NCI-H69 (cell line): Measurements from ENCODE around the gene ZFYVE27.

Experiments
- DNase-seq: peaks from one replicate; lab custom pipeline; 2025; lab: John Stamatoyannopoulos, UW

ZFYVE27 gene

DNA sequence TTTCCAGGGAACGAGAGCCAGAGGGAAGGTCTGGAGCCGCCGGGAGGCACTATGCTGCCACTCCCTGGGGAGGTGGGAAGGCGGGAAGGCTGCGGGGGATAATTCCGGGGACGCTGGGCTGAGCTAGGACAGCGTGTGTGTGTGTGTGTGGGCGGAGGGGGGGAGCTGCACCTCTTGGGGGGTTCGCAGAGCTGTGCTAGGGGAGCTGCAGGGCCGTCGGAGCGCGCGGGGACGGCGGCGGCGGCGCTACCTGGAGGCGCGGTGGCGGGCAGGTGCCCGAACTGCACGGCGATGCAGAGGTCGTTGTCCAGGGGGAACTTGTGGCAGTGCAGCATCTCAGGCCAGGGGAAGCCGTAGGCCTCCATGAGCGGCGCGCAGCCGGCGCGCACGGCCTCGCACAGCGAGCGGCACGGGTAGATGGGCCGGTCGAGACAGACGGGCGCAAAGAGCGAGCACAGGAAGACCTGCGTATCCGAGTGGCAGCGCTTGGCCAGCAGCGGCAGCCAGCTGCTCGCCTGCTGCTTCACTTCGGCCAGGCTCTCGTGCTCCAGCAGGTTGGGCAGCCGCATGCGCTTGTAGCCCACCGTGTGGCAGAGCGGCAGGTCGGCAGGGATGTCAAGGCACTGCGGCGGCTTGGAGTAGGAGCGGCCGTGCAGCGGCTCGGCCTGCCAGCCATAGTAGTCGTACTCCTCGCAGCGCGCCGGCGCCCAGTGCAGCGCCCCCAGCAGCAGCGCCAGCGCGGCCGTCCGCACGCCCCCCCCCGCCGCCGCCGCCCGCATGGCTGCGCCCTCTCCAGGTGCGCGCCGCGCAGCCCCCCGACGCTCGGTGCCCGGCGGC, 34.3 kb downstream of the ZFYVE27 start:
- peak; percentile 56 for DNase-seq

DNA sequence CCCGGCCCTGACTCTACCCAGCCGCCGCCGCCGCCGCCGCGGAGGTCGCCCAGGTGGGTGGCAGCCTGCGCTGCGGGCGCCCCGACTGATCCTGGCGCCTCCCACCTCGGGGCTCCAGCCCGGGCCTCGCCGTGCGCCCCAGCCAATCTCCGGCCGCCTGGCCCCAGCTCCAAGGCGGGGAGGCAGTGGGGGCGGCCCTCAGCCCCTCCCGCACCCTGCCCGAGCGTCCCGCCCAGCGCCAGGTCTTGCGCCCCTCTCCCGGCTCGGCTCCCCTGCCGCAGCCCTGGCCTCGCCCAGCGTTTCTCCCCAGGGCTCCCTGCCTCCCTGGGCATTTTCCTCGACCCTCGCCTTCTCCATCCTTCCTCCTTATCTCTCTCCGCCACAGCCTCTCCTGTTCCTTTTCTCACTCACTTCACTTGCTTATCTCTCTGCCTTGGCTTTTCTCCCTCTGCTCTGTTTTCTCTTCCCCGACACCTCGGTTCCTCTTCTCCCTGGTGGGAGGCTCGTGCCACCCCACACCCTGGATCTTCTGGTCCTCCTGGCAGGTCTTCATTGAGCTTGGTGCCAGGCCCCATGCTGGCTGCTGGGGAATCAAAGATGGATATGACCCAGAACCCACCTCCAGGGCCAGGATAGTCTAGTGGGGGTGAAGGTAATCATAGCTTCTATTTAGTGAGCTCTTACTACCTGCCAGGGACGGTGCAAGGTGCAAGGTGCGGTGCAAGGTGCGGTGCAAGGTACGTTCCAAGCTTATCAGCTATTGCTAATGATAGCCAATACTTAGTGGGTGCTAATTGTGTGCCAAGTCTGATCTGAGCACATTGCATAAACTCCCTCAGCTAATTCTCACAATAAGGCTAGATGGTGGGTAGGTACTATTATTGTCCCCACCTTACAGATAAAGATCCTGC, 35.2 kb downstream of the ZFYVE27 start, which contains the start of gene SFRP5:
Gene SFRP5, minus strand, starts transcription at position 87 of the 911 bp plus-strand sequence. CDS start 166 bp downstream, outside the sequence.
- DNase-seq = peak; percentile 56

- no peak for DNase-seq
These were observed 36.2 kb downstream of the ZFYVE27 start for GRCh38 chr10:97773096-97773495.

- peak; percentile 9 for DNase-seq
These were observed 37.9 kb downstream of the ZFYVE27 start for GRCh38 chr10:97774811-97775294.

GRCh38 chr10:97777143-97777542, 40.2 kb downstream of the ZFYVE27 start:
- no peak for DNase-seq

DNA sequence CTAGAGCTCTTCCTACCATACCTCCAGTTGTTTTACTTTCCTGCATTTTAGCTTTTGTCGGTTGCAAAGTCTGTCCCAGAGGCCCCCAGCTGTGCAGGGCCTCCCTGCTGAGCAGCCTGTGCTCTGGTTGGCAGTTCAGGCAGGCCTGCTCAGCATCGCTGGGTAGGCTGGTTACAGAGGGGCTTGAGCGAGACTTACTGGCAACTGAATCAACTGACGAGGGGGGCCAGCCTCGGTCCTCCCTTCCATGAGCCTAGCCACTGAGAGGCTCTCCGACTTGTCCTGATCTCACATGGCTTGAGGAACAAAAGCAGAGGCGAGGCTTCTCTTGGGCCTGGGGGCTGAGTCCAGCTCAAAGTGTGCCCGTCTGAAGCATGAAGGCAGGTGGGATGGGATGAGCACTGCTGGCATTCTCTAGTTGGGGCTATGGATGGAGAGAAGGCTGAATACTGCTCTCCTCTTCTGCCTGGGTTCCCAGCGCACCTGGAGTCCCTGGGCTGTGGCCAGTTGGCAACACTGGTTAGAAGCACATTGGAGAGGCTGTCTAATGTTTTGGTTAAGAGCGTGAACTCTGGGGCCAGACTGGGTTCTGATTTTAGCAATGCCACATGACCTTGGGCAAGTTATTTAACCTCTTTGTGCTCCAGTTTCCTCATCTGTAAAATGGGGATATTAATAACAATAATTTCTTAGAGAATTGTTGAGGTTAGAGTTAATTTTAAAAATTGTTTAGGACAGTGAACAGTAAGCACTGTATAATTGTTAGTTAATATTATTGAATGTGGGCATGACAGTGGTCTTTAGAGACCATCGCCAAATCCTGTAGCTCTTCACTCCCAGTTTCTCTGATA, 41.7 kb downstream of the ZFYVE27 start:
- no peak for DNase-seq

DNA sequence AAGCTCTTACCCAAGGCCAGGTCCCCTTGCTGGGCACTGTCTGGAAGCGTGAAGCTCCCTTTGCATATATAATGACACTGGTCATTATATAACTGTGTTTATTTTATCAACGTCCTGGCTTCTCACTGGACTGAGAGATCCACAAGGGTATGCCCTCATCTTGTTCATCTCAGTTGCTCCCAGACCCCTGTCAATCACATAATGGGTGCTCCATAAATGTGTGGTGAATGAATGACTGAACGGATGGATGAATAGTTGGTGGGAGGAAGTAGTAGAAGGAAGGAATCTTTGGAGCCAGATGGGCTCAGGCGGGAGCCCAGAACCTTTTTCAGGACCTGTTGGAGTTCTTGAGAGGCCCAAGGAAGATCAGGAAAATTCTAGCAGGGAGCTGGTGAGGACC, 42.6 kb downstream of the ZFYVE27 start:
- no peak for DNase-seq

GRCh38 chr10:97779975-97780374, 43.0 kb downstream of the ZFYVE27 start:
- no peak for DNase-seq

DNA sequence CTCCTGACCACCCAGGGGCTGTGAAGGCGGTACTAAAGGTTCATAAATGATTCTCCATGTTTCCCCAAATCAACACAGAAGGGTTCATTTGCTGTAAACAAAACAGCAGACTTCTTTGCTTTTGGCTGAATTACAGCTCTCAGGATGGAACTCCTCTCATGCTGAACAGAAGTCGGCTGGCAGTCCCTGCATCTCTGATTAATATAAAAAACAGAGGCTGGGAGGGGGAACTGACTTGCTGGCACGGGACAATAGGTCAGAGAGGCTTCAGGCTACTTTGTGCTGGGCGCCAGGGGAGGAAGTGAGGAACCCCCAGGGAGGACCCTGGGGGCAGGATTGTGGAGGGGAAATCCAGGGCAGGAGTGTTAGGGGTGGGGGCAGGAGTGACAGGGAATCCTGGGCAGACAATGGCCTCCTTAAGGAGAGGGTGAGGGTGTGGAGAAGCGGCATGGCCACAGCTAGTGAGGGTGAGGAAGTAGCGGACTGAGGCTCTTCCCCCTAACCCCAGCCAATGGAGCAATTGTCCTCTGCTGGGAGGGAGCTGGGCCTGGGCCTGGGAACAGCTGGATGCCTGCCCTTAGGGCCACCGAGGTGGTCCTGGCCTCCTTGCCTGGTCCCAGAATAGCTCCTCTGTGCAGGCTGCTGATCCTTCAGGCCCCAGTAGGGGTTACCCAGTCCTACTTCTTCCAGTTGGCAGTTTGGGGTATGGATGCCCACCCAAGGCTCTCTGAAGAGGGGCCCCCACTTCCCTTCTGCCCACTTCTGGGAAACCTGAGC, 44.1 kb downstream of the ZFYVE27 start:
- peak; percentile 38 for DNase-seq

GRCh38 chr10:97781618-97782331, 44.8 kb downstream of the ZFYVE27 start:
- DNase-seq = peak; percentile 3

- no peak for DNase-seq
These were observed 45.7 kb downstream of the ZFYVE27 start for GRCh38 chr10:97782455-97783228.

GRCh38 chr10:97784200-97784810, 47.4 kb downstream of the ZFYVE27 start:
- DNase-seq = no peak

DNA sequence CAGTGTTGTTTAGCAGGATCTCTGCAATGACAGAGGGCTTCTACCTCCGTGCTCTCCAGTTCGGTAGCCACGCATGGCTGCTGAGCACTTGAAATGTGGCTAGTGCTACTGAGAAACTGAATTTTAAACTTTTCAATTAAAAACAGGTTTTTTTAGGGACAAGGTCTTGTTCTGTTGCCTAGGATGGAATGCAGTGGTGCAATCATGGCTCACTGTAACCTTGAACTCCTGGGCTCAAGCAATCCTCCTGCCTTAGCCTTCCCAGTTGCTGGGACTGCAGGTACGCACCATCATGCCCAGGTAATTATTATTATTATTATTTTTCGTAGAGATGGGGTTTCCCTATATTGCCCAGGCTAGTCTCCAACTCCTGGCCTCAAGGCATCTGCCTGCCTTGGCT, 48.3 kb downstream of the ZFYVE27 start:
- no peak for DNase-seq

- DNase-seq = no peak
These were observed 48.8 kb downstream of the ZFYVE27 start for GRCh38 chr10:97785731-97786130.

GRCh38 chr10:97788552-97789442, 51.9 kb downstream of the ZFYVE27 start:
- DNase-seq = peak; percentile 26

DNA sequence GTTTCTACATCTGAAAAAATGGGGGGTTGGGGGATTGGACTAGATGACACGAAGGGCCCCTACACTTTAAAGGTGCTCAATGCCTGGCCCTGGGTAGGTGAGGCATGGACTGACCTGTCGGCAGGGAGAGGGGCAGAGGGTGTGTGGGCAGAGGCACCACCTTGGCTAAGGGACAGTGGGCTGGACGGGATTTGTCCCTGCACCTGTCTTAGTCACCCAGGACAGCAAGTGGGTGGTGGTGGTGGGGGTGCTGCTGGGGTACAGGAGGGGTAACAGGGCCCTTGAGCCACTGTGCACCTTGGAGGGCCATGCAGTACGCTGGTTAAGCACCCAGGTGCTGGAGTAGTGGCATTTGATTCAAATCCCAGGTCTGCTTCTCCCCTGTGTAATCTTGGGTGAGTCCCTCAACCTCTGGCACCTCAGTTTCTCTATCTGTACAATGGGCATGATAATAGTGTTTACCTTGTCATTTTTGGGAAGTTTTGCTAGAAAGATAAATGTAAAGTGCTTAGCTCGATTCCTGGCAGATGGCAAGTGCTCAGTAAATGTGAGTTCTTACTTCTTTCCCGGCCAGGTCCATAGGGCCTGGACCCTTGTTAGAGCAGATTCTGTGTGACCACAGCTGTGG, 53.0 kb downstream of the ZFYVE27 start:
- no peak for DNase-seq
